Embryonic facial prominence (tissue), 1 donor: ENCODE results near the gene PCYT1A.
"Not testable (repeated sequence)": the region's sequence is repeated elsewhere in the genome, so short reads cannot be mapped to it uniquely, and the experiment has no call there.

Source experiments
- DNase-seq: peaks from one replicate; pipeline ENCODE4 v3.0.0-alpha.2; 2016; ENCODE audit errors: extremely low spot score

The PCYT1A gene

GRCh38 chr3:196287440-196288140 is at the start of gene PCYT1A:
Gene PCYT1A (minus strand): TSS chr3:196287726. CDS start chr3:196270531, 17,195 bp downstream.
- peak; percentile 87 for DNase-seq

- no peak for DNase-seq
Observed at GRCh38 chr3:196336319-196337145, 49.0 kb upstream of the PCYT1A start.

GRCh38 chr3:196335503-196335948 is 48.0 kb upstream of the PCYT1A start:
- DNase-seq = no peak

- DNase-seq = no peak
Observed at GRCh38 chr3:196334982-196335381, 47.5 kb upstream of the PCYT1A start.

- DNase-seq = no peak
Observed at GRCh38 chr3:196332168-196332567, 44.6 kb upstream of the PCYT1A start.

- DNase-seq = no peak
Observed at GRCh38 chr3:196327405-196327804, 39.9 kb upstream of the PCYT1A start.

GRCh38 chr3:196326936-196327335 is 39.4 kb upstream of the PCYT1A start:
- DNase-seq = no peak

- no peak for DNase-seq
Observed at GRCh38 chr3:196323691-196324090, 36.2 kb upstream of the PCYT1A start.

- DNase-seq = no peak
Observed at GRCh38 chr3:196323016-196323415, 35.5 kb upstream of the PCYT1A start.

- DNase-seq = no peak
Observed at GRCh38 chr3:196321162-196321561, 33.6 kb upstream of the PCYT1A start.

- no peak for DNase-seq
Observed at GRCh38 chr3:196320137-196320536, 32.6 kb upstream of the PCYT1A start.

- DNase-seq = peak; percentile 86
Observed at GRCh38 chr3:196317687-196318467, 30.4 kb upstream of the PCYT1A start, which contains the start of gene DYNLT2B. Gene DYNLT2B (minus strand): TSS chr3:196318240. CDS start chr3:196318152, 88 bp downstream.

GRCh38 chr3:196316799-196317686 is 29.5 kb upstream of the PCYT1A start:
- DNase-seq = not testable (repeated sequence)

- DNase-seq = no peak
Observed at GRCh38 chr3:196315821-196316220, 28.3 kb upstream of the PCYT1A start.

- no peak for DNase-seq
Observed at GRCh38 chr3:196314597-196314996, 27.1 kb upstream of the PCYT1A start.

- not testable (repeated sequence) for DNase-seq
Observed at GRCh38 chr3:196314086-196314485, 26.6 kb upstream of the PCYT1A start.

- DNase-seq = not testable (repeated sequence)
Observed at GRCh38 chr3:196302960-196303359, 15.4 kb upstream of the PCYT1A start.

GRCh38 chr3:196302551-196302950 is 15.0 kb upstream of the PCYT1A start:
- DNase-seq = not testable (repeated sequence)

GRCh38 chr3:196298521-196298920 is 11.0 kb upstream of the PCYT1A start:
- DNase-seq = no peak

GRCh38 chr3:196292286-196292923 is 4.9 kb upstream of the PCYT1A start:
- no peak for DNase-seq

- DNase-seq = no peak
Observed at GRCh38 chr3:196288141-196288460, 575 bp upstream of the PCYT1A start.
